Ecto neural progenitor cell (in vitro differentiated cells): ENCODE measurements around the gene SMG1.
A peak's percentile ranks its signal among the peaks of the same experiment; 100 is the strongest.
"Not testable (repeated sequence)": the region's sequence is repeated elsewhere in the genome, so short reads cannot be mapped to it uniquely, and the experiment has no call there.

Experiments used
- DNase-seq: peaks from one replicate; pipeline ENCODE4 v3.0.0-alpha.2; 2018; ENCODE audit warnings: low spot score

SMG1 gene

DNA sequence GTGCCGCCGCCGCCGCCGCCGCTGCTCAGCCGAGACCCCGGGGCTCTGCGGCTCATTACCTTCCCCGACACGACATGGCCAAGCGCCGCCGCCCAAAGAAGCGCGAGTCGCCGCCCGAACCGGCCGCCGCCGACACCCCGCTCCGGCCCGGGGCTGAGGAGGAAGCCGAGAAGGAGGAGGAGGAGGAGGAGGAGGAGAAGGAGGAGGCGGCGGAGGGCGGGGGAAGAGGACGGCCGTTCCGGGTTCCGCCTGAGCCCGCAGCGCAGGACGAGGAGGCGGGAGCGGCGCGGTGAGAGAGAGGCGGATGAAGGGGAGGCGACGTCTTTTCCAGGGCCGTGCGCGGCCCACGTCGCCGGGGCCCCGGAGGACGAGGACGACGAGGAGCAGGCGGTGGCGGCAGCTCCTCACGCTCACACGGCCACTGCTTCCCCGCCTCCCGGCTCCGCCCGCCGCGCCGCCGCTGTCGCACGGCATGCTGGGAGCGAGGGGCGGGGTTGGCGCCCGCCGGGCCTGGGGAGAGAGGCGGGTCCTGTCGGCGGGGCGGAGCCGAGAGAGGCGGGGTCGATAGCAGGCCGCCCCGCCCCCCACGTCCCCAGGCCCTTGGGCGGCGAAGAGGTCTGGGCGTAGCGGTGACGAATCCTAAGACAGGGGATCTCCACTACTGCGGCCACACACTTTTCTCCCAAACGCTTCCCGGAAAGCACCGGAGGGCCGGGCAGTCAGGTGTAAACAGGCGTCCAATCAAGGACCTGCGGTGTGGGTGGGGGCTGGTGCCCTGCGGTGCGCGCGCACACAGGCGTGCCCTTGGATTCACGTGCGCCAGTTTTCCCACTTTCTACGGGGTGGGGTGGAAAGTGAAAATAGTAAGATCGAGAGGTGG lies at the start of gene SMG1:
SMG1 (minus strand) TSS at position 423 of the 880 bp plus-strand sequence; CDS start at position 56, 367 bp downstream.
- peak; percentile 96 for DNase-seq

DNA sequence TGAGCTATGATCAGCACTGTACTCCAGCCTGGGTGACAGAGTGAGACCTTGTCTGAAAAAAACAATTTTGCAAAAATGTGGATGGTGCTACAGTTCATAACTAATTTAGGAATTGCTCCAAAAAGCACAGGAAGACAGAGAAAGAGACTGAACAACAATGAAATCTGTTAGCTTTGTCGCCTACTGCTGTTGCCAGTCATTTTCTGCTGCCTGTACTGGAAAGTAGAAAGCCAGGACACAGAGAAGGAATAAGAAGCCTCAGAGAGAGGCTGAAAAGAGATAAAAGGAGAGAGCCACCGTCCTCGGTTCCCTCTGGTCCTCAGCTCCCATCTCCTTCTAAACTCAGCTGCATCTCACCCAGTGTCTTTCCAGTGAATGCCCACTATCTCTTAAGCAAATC lies 48.9 kb upstream of the SMG1 start:
- no peak for DNase-seq

DNA sequence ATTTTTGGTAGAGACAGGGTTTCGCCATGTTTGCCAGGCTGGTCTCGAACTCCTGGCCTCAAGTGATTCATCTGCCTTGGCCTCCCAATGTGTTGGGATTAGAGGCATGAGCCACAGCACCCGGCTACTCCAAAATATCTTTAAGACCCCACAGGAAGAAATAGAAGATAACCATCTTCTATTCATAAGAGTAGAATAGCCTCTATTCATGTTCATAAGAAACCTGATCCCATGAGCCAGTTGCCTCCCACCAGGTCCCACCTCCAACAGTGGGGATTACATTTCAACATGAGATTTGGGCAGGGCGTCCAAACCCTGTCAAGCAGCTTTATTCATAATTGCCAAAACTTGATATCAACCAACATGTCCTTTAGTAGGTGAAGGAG lies 43.6 kb upstream of the SMG1 start:
- DNase-seq = no peak

DNA sequence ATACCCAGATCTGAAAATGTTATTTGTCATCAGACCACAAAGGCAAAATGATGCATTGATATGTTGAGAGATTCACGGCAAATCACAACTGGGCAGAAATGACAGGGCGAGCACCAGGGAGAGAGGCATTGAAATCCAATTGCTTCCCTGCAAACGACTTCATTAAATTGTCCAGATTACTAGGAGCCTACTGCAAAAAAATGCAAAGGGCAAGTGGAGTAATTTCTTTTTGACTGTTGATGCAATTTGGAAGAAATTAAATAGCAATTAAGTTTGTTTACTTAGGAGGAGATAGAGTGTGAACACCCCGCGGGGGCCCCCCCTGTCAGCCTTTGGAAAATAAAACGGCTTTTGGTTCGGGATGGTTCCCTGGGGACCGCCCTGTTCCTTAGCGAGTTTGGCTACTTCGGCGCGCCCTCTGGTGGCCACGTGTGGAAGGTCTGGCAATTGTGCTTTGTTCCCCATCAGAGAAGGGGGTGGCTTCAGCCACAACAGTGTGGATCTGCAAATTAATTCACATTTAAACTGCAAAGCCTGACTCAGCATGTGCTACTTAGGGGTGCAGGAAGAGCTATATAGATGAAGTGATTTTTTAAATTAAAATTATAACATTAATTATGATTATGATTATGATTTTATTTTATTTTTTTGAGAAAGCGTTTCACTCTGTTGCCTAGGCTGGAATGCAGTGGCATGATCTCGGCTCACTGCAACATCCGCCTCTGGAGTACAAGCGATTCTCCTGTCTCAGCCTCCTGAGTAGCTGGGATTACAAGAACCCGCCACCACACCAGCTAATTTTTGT lies 43.0 kb upstream of the SMG1 start:
- DNase-seq = peak; percentile 91

DNA sequence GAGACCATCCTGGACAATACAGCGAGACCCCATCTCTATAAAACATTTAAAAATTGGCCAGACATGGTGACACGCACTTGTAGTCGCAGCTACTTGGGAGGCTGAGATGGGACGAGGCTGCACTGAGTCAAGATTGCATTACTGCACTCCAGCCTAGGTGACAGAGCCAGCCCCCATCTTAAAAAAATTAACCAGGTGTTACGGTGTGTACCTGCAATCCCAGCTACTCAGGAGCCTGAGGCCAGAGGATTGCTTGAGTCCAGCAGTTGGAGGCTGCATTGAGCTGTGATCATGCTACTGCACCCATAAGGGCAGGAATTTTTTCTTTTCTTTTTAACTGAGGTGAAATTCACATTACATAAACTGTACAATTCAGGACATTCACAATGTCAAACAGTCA lies 40.6 kb upstream of the SMG1 start:
- no peak for DNase-seq

DNA sequence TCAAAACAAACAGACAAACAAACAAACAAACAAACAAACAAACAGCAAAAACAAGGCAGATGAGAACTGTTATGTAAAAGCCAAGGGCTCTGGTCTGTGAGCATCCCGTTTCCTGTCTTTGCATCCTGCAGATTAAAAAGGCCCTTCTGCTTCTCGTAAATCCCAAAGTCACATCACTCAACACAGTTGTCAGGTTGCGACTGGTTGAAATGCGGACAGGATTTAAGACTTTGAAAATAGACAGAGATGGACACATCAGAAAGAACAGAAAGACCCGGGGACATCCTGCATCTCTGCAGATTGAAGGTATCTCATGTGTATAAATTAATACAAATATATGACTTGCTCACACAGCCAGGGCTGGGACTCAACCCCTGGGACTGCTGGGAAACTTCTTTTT lies 39.3 kb upstream of the SMG1 start:
- DNase-seq = no peak

DNA sequence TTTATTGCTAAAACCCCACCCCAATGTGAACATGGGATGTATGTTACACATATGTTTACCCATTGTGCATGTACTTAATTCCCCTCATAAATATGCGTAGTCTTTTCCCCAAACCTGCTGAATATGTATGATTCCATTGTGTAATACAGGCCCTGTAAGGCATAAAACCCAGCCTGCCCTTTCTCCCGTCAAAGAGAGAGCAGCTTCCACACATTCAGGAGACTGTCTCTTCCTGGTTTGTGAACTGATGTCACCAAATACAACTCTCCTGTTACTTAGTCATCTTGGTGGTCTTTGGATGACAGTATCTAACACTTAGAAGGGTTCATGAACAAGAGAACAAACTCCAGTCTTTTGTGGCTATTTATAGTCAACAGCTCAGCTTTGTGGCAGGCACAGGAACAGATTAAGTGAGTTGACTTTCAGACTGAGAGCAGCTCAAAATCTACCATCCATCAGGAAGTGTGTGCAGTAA lies 32.9 kb upstream of the SMG1 start:
- no peak for DNase-seq

DNA sequence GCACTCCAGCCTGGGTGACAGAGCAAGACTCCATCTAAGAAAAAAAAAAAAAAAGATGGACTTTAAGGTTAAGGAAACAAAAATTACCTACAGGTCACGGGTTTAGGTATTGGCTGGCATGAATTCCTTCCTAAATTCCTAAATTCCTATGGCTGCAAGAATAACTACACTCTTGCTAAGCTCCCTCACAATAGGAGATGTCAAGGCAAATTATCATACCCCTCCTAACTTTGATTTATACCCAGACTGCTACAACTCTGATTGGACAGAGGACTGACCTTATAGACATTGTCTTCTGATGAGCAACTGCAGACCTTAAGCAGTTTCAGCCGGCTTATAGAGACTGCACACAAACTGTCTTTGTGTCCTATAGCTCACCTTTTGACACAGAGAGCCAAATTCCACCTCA lies 32.4 kb upstream of the SMG1 start:
- no peak for DNase-seq

DNA sequence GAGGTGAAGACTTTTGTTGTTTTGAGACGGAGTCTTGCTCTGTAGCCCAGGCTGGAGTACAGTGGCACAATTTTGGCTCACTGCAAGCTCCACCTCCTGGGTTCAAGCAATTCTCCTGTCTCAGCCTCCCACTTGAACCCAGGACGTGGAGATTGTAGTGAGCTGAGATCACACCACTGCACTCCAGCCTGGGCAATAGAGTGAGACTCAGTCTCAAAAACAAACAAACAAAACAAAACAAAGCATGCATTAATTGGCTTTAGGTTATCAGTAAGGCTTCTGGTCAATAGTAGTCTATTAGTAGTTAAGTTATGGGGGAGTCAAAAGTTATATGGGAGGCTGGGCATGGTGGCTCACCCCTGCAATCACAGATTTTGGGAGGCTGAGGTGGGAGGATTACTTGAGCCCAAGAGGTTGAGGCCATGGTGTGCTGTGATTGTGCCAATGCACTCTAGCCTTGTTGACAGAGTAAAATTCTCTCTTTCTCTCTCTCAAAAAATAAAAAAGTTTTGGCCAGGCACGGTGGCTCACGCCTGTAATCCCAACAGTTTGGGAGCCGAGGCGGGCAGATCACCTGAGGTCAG lies 30.5 kb upstream of the SMG1 start:
- DNase-seq = not testable (repeated sequence)

DNA sequence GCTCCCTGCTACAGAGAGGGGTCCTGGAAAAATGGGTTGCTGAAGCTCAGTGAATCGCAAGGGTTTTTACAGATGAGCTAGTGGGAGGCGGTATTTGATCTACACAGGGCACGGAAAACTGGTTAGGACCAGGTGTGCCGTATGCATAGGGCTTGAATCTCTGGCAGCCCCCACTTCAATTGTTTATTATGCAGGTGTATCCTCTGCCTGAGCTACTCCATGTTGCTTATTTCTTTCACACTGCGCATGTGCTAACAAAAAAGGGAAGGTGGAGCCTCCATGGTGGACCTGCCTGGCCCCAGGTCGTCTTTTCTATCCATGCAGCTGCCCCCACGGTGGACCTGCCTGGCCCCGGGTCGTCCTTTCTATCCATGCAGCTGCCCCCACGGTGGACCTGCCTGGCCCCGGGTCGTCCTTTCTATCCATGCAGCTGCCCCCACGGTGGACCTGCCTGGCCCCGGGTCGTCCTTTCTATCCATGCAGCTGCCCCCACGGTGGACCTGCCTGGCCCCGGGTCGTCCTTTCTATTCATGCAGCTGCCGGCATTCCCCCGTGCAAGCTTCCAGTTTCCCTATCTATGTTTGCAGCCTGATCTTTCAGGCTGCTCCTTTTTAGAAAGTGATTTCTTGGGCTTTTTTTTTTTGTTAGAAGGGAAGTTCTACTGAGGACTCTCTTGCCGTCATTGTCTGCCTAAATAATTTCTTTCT lies 29.8 kb upstream of the SMG1 start:
- not testable (repeated sequence) for DNase-seq

DNA sequence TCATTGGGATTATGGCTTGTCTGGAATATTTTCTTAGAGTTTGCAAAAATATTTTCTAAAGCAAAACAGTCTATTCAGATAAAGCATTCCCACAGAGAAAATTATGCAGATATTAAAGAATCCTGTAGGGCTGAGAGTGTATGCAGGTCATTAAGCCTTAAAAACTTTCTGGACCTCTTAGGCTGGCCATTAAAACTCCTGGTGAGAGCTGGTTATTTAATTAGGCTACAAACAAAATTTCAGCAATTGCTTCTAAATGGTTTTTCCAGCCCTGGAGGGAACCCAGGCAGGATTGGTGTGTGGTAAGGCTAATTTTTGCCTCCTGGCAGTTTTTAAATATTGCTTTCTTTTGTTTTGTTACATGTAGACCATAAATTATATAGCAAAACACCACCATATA lies 27.3 kb upstream of the SMG1 start:
- DNase-seq = no peak

DNA sequence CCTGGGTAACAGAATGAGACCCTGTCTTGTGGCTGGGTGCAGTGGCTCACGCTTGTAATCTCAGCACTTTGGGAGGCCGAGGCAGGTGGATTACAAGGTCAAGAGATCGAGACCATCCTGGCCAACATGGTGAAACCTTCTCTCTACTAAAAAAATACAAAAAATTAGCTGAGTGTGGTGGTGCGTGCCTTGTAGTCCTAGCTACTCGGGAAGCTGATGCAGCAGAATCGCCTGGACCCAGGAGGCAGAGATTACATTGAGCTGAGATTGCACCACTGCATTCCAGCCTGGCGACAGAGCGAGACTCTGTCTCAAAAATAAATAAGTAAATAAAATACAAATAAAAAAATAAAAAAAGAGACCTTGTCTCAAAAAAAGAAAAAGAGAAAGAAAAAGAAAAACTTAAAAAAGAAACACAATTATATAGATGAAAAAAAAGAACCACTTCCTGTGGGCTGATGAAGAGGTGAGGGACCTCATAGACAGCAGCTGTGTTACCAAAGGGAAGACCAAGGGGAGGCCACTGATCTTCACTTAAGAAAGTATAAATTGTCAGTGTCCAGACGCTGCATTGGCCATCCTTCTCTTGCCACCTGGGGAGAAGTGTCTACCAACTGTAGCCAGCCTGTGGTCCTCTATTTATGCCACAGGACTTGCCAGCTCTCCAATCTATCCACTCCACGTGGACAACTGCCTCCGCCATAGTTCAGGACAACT lies 24.4 kb upstream of the SMG1 start:
- no peak for DNase-seq

DNA sequence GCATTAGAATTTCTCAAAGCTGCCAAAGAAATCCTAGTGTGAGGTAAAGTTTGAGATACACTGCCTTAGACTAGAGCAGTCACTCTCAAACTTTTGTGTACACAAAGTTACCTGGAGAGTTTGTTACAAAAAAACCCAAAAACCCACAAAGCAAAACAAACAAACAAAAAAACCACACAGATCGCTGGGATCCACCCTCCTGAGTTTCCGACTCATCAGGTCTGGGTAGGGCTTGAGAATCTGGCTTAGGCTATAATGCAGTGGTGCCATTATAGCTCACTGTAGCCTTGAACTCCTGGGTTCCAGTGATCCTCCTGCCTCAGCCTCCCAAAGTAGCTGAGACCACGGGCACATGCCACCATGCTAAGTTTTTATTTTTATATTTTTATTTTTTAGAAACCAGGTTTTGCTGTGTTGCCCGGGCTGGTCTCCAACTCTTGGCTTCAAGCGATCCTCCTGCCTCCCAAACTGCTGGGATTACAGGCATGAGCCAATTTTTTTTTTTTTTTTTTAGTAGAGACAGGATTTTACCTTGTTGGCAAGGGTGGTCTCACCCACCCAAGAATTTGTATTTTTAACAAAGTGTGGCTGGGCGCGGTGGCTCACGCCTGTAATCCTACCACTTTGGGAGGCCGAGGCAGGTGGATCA lies 22.3 kb upstream of the SMG1 start:
- no peak for DNase-seq

DNA sequence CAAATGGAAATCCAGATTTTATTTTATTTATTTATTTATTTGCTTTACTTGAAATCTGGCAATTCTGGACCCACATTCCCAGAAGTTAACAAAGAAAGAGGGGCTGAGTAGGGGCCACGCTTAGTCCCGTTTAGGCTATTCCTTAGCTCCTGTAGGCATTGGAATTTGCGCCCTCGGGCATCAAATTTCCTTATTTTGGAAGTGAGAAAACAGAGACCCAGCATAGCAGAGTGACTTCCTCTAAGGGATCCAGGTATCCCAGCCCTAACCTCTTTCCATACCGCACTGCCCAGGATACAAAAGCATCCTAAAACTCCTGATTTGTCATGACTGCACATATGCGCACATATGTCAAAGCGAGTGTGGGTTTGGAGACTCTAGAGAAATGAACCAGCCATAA lies 19.0 kb upstream of the SMG1 start:
- no peak for DNase-seq

DNA sequence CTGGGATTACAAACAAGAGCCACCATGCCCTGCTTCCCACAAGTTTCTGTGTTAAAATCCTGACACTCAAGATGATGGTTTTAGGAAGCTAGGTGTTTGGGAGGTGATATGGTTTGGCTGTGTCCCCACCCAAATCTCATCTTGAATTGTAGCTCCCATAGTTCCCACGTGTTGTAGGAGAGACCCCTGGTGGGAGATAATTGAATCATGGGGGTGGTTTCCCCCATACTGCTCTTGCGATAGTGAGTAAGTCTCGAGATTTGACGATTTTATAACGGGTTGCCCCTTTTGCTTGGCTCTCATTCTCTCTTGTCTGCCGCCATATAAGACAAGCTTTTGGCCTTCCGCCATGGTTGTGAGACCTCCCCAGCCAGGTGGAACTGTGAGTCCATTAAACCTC lies 17.2 kb upstream of the SMG1 start:
- no peak for DNase-seq

DNA sequence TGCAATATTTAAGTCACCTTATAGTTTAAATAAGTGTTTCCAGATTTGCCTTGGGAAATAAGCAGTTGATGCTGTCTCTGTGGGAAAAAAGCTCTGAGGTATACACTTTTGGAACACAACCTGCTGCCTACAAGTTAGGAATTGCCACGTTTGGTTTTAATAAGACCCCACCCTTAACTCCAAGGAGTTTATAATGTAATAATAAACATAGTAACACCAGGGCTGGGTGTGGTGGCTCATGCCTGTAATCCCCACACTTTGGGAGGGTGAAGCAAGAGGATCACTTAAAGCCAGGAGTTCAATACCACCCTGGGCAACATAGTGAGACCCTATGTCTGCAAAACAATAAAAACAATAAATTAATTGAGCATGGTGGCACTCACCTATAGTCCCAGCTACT lies 15.9 kb upstream of the SMG1 start:
- no peak for DNase-seq

DNA sequence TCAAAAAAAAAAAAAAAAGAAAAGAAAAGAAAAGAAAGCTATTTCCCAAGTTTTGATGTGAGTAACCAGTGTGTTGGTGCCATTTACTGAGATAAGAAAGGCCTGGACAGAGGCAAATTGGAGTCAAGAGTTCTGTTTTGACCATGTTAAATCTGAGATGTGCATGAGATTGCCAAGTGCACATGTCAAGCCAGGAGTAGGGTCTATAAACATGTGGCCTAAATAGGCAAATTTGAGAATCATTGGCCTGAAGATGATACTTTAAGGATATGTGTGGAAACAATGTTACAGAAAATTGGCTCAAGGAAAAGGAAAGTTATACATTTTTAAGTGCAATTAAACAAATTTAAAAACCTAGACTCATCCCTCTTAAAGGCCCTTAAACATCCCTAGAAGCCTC lies 15.3 kb upstream of the SMG1 start:
- DNase-seq = no peak

DNA sequence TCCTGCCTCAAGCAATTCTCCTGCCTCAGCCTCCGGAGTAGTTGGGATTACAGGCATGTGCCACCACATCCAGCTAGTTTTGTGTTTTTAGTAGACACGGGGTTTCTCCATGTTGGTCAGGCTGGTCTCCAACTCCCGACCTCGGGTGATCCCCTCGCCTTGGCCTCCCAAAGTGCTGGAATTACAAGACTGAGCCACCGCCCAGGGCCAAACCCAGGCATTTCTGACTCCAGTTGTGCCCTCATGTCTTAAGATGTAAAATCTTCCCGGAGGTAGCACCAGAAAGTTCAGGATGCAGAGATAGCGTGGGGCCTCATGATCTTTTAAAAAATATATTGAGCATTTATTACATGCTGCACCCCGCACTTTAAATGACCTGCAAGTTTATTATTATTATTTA lies 12.8 kb upstream of the SMG1 start:
- no peak for DNase-seq

DNA sequence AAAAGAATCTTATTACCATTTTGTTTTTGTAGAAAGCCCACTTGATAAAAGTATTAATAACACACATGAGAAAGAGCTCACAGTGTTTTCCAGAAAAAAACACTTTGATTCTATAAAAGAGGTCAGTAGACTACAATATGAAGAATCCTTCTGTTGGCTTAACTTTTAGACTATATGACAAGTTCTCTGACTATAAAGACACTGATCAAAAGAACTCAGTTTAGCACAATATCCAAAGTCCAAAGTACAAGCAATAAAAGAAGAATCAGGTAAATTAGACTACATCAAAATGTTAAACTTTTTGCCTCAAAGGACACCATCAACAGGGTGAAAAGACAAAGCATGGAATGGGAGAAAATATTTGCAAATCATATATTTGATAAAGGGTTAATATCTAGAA lies 11.2 kb upstream of the SMG1 start:
- DNase-seq = no peak

DNA sequence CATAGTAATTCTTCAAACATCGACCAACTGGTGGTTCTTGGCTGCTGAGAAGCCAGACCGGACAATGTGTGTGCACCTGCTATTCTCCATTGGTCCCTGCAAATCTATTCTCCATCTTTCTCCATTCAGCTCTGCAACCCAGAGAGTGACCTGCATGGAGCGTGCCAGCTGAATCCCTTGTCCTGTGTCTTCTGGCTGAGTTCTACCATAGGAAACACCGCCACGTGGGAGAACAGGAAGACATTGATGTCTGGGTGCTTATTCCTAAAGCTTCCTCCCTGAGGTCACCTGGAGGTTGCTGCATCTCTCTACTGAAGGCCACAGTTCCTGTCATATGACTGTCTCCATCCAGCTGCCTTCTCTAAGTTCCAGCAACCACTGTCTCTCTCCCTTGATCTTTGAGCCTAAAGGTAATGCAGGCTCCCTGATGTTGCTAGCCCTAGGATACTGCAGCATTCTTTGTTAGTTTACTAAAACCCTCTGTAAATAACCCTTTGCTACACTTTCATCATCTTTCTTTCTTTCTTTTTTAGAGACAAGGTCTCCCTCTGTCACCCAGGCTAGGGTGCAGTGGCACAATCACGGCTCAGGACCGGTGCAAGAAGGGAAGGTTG lies 10.6 kb upstream of the SMG1 start:
- DNase-seq = no peak

DNA sequence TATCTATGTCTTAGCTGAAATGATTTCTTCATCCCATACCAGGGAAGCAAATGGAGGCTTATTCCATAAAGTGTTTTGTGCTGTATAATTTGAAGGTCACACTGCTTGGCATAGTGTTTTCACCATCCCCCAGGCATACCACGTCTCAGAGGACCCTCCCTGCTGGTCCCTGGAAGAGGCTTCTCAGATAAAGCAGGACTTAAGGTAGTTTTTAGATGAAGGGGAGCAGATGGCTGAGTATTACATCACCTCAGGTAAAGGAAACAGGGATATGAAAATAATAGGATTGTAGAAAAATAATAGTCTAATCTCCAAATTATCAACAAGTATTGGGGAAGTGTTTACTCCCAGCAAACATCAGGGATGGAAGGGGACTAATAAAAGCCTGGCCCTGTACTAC lies 7.3 kb upstream of the SMG1 start:
- DNase-seq = no peak
